Neural cell (in vitro differentiated cells): Measurements from ENCODE around the gene ZBTB12. TPM values are rescaled to one million over a fixed set of nuclear protein-coding genes. Genes with fewer than 3 reads are reported as not detected.

Experiments used
- H2AFZ ChIP-seq: fragments of 200-600, 300-800 bp; sonication (generic), shearing (Covaris generic); 2 replicates; pipeline ENCODE4 v1.6.0; 2014; ENCODE audit warnings: low read depth, mild to moderate bottlenecking, antibody characterized with exemption, low read length, moderate library complexity
- H3F3A ChIP-seq: fragments of 200-600 bp; shearing (Covaris generic); 2 replicates; pipeline ENCODE4 v1.6.1; 2016; ENCODE audit warnings: mild to moderate bottlenecking, moderate library complexity, mixed read lengths, antibody characterized with exemption, low read length; ENCODE audit not compliant: insufficient read depth, poor library complexity, severe bottlenecking
- H3K27ac ChIP-seq: fragments of 200-600, 300-800 bp; sonication (generic), shearing (Covaris generic); 2 replicates; pipeline ENCODE4 v1.5.1; 2014; ENCODE audit warnings: mild to moderate bottlenecking, low read length, moderate library complexity
- H3K27me3 ChIP-seq: fragments of 300-800, 200-600 bp; sonication (generic), shearing (Covaris generic); 2 replicates; pipeline ENCODE4 v1.6.0; 2014; ENCODE audit warnings: mild to moderate bottlenecking, low read depth, low read length, moderate library complexity; ENCODE audit not compliant: insufficient read depth
- H3K36me3 ChIP-seq: fragments of 300-800, 200-600 bp; sonication (generic), shearing (Covaris generic); 2 replicates; pipeline ENCODE4 v1.5.1; 2014; ENCODE audit warnings: mild to moderate bottlenecking, antibody characterized with exemption, low read length, moderate library complexity; ENCODE audit not compliant: insufficient read depth
- H3K4me2 ChIP-seq: fragments of 300-800, 200-600 bp; sonication (generic), shearing (Covaris generic); 2 replicates; pipeline ENCODE4 v1.6.0; 2014; ENCODE audit warnings: mild to moderate bottlenecking, low read length
- H3K4me3 ChIP-seq: fragments of 300-800, 200-600 bp; sonication (generic), shearing (Covaris generic); 2 replicates; pipeline ENCODE4 v1.5.1; 2014; ENCODE audit warnings: mild to moderate bottlenecking, low read length, moderate library complexity
- H3K79me2 ChIP-seq: fragments of 200-600 bp; shearing (Covaris generic); replicated peaks from 2 replicates; pipeline ENCODE4 v1.6.0; 2014; ENCODE audit warnings: mild to moderate bottlenecking, low read length, moderate library complexity; ENCODE audit not compliant: insufficient read depth
- H3K9ac ChIP-seq: fragments of 300-800, 200-600 bp; sonication (generic), shearing (Covaris generic); 2 replicates; pipeline ENCODE4 v1.6.1; 2016; ENCODE audit warnings: mild to moderate bottlenecking, low read length, mixed read lengths
- H3K9me2 ChIP-seq: fragments of 200-600 bp; shearing (Covaris generic); 2 replicates; pipeline ENCODE4 v1.6.1; 2016; ENCODE audit warnings: mild to moderate bottlenecking, low read length, mixed read lengths; ENCODE audit not compliant: insufficient read depth
- H3K9me3 ChIP-seq: fragments of 200-600, 300-800 bp; sonication (generic), shearing (Covaris generic); 2 replicates; pipeline ENCODE4 v1.6.1; 2016; ENCODE audit warnings: mild to moderate bottlenecking, mixed run types, low read length, moderate library complexity, mixed read lengths
- H4K20me1 ChIP-seq: fragments of 200-600 bp; shearing (Covaris generic); 2 replicates; pipeline ENCODE4 v1.6.1; 2016; ENCODE audit warnings: mild to moderate bottlenecking, mixed run types; ENCODE audit not compliant: insufficient read depth
- EP300 ChIP-seq: fragments of 450-650 bp; conservative IDR thresholded peaks from 2 replicates; pipeline ENCODE4 v1.6.1; 2014; ENCODE audit warnings: antibody characterized with exemption, mild to moderate bottlenecking, moderate library complexity; ENCODE audit not compliant: poor library complexity, severe bottlenecking
- EZH2 ChIP-seq: fragments of 200-600, 300-800 bp; shearing (Covaris generic), sonication (generic); IDR thresholded peaks from 2 replicates; pipeline ENCODE4 v1.6.1; 2014; ENCODE audit warnings: antibody characterized with exemption, low read length, borderline replicate concordance, mild to moderate bottlenecking; ENCODE audit not compliant: insufficient read depth, poor library complexity, severe bottlenecking
- MXI1 ChIP-seq: fragments of 450-650 bp; conservative IDR thresholded peaks from 2 replicates; pipeline ENCODE4 v1.6.1; 2014; ENCODE audit warnings: antibody characterized with exemption, mild to moderate bottlenecking; ENCODE audit not compliant: poor library complexity, severe bottlenecking
- POLR2AphosphoS5 ChIP-seq: IDR thresholded peaks from 2 replicates; pipeline ENCODE4 v1.6.1; 2012
- RAD21 ChIP-seq: fragments of 450-650 bp; conservative IDR thresholded peaks from 2 replicates; pipeline ENCODE4 v1.6.1; 2014; ENCODE audit warnings: antibody characterized with exemption, mild to moderate bottlenecking, moderate library complexity
- SMC3 ChIP-seq: fragments of 450-650 bp; conservative IDR thresholded peaks from 2 replicates; pipeline ENCODE4 v1.6.1; 2014; ENCODE audit warnings: antibody characterized with exemption, mild to moderate bottlenecking, moderate library complexity; ENCODE audit not compliant: poor library complexity
- TAF1 ChIP-seq: IDR thresholded peaks from 2 replicates; pipeline ENCODE4 v1.6.1; 2012; ENCODE audit warnings: low read depth
- polyA plus RNA-seq: library from polyadenylated mRNA; depleted of rRNA; stranded (reverse); fragments of >200 nt; gene quantifications from 2 replicates; pipeline ENCODE4 v1.2.3, GENCODE V29; 2014
- TF ChIP-seq, protein P1 (sequence below): fragments of 450-650 bp; IDR thresholded peaks from 2 replicates; pipeline ENCODE4 v1.5.1; 2014; ENCODE audit warnings: antibody characterized with exemption, mild to moderate bottlenecking, moderate library complexity; ENCODE audit not compliant: poor library complexity, severe bottlenecking
- TF ChIP-seq, protein P2 (sequence below): IDR thresholded peaks from 2 replicates; pipeline ENCODE4 v1.6.1; 2012; ENCODE audit warnings: borderline replicate concordance

Gene ZBTB12
- polyA plus RNA-seq, 1 donor from 2014 or later: 21.4 TPM

DNA sequence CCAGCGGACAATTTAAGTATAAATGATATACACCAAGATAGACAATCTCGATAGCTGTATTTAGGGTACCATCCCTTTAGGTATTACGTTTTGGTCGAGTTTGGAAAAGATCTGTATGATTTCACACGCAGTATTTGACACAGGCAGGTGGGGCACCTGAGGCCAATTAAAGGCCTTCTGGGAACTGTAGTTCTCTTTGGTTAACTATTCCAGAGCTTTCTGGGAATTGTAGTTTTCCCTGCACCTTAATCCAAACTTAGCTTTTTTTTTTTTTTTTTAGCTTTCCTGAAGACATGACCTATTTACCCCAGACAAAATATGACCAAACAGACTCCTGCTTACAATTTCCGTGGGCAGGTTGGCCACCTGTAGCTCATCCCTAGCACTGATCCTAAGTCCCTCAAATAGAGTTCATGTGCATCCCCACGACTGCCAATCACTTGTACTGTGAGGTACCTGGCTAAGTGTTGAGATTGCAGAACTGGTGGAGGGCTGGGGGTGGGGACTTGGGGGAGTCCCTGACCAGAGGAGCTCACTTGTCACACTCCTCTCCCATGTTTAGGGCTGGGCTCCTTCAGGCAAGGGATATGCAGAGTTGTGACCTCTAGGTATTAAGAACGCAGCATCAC lies 3.4 kb downstream of the ZBTB12 start:
- Histone ChIP-seq H2AFZ (peak overlapping the region; percentile 58), H3K27me3 (no peaks in the 10 kb centered on the region), H3K9me2 (no peaks in the 10 kb centered on the region)

DNA sequence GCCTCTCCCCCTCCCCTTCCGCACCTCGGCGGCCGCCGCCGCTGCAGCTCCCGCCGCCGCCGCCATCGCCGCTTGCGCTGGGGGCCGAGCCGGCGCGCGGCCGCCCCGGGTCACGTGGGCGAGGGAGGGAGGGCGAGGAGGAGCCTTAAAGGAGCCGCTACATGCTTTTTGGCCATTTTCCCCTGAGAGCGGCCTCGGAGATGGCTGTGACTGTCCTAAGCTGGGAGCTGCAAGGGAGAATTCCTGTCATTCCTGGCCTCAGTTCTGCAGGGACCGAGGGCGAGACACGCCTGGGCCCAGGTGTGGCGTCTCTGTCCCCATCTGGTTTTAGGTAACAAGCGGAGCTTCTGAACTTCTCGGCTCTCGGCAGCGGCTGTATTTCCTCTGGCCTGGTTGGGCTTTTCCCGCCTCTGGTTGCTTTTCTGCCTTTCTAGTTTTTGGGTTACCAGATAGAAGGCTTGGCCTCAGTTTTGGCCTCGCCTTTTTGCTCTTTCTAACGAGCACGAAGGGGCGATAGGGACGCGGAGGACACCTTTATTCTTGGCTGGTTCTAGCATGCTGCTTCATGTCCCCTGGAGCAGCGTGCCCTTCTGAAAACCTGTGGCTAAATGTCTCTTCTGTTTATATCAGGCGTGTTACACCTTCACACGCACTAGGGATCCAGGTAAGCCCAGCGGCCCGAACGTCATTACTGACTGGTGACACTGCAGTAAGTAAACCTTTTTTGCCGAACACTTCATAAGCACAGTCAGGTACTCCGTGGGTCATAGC lies 4.1 kb downstream of the ZBTB12 start, which contains the start of gene EHMT2:
Gene EHMT2, minus strand, starts transcription at position 87 of the 771 bp plus-strand sequence. Its CDS starts 21 bp downstream, at position 66.
- Histone ChIP-seq H3K27ac (peak within 1 kb of the TSS; percentile 74), H3K27me3 (no peaks in the 10 kb centered on the region), H3K9ac (peak within 1 kb of the TSS; percentile 87), H3K4me3 (peak within 1 kb of the TSS; percentile 98), H2AFZ (peak within 1 kb of the TSS; percentile 58), H3F3A (peaks cover under 1% of the 10 kb centered on the region), H3K9me3 (no peaks in the 10 kb centered on the region), H3K9me2 (no peaks in the 10 kb centered on the region), H3K36me3 (peaks cover 6% of the 10 kb centered on the region), H3K4me2 (peak within 1 kb of the TSS; percentile 90), H4K20me1 (no peaks in the 10 kb centered on the region), H3K79me2 (peaks cover 35% of the 10 kb centered on the region)
- TF ChIP-seq, protein P1, sequence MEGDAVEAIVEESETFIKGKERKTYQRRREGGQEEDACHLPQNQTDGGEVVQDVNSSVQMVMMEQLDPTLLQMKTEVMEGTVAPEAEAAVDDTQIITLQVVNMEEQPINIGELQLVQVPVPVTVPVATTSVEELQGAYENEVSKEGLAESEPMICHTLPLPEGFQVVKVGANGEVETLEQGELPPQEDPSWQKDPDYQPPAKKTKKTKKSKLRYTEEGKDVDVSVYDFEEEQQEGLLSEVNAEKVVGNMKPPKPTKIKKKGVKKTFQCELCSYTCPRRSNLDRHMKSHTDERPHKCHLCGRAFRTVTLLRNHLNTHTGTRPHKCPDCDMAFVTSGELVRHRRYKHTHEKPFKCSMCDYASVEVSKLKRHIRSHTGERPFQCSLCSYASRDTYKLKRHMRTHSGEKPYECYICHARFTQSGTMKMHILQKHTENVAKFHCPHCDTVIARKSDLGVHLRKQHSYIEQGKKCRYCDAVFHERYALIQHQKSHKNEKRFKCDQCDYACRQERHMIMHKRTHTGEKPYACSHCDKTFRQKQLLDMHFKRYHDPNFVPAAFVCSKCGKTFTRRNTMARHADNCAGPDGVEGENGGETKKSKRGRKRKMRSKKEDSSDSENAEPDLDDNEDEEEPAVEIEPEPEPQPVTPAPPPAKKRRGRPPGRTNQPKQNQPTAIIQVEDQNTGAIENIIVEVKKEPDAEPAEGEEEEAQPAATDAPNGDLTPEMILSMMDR: peak; percentile 48
- TF ChIP-seq POLR2AphosphoS5: peak; percentile 69
- TF ChIP-seq RAD21: peak; percentile 20
- no peak for TF ChIP-seq EP300
- TF ChIP-seq, protein P2, sequence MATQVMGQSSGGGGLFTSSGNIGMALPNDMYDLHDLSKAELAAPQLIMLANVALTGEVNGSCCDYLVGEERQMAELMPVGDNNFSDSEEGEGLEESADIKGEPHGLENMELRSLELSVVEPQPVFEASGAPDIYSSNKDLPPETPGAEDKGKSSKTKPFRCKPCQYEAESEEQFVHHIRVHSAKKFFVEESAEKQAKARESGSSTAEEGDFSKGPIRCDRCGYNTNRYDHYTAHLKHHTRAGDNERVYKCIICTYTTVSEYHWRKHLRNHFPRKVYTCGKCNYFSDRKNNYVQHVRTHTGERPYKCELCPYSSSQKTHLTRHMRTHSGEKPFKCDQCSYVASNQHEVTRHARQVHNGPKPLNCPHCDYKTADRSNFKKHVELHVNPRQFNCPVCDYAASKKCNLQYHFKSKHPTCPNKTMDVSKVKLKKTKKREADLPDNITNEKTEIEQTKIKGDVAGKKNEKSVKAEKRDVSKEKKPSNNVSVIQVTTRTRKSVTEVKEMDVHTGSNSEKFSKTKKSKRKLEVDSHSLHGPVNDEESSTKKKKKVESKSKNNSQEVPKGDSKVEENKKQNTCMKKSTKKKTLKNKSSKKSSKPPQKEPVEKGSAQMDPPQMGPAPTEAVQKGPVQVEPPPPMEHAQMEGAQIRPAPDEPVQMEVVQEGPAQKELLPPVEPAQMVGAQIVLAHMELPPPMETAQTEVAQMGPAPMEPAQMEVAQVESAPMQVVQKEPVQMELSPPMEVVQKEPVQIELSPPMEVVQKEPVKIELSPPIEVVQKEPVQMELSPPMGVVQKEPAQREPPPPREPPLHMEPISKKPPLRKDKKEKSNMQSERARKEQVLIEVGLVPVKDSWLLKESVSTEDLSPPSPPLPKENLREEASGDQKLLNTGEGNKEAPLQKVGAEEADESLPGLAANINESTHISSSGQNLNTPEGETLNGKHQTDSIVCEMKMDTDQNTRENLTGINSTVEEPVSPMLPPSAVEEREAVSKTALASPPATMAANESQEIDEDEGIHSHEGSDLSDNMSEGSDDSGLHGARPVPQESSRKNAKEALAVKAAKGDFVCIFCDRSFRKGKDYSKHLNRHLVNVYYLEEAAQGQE: peak; percentile 67
- TF ChIP-seq MXI1: peak; percentile 76
- peak; percentile 71 for TF ChIP-seq TAF1
- no peak for TF ChIP-seq EZH2
- TF ChIP-seq SMC3: no peak

More for the DNA sequence above, 3.4 kb downstream of the ZBTB12 start:
- Histone ChIP-seq H3K36me3 (peaks cover 6% of the 10 kb centered on the region), H3K27ac (peak overlapping the region; percentile 74), H3K9me3 (no peaks in the 10 kb centered on the region), H3F3A (peaks cover 4% of the 10 kb centered on the region), H3K4me2 (peak overlapping the region; percentile 90), H3K79me2 (peaks cover 35% of the 10 kb centered on the region), H3K9ac (peak overlapping the region; percentile 87), H4K20me1 (no peaks in the 10 kb centered on the region), H3K4me3 (peak overlapping the region; percentile 98)
- TF ChIP-seq SMC3 (no peak), RAD21 (no peak), POLR2AphosphoS5 (peak; percentile 19)
